Adipose tissue (tissue), 3 donors: ENCODE data around the gene RARG. TPM values are rescaled to one million over a fixed set of nuclear protein-coding genes. Genes with fewer than 3 reads are reported as not detected.

Experiments used
- H3K27ac ChIP-seq: one replicate; pipeline ENCODE4 v1.5.1; 2013; ENCODE audit warnings: low read depth, low read length
- WGBS, 3 donors: extraction: QIAGEN DNeasy Blood & Tissue Kit; methylation state at CpG; one replicate each; pipeline ENCODE4 v1.1.7; 2013; 5-methylcytosine and 5-hydroxymethylcytosine counted together
- polyA plus RNA-seq, 3 donors: library from polyadenylated mRNA; stranded (reverse); fragments of 200-250 nt; gene quantifications; one replicate each; pipeline ENCODE4 v1.2.3, GENCODE V29; 2013
- donor health status: healthy with polysubstance abuse.
- donor health status: Bipolar disorder and iron deficiency.
- donor health status: healthy.

Gene RARG
- polyA plus RNA-seq, 3 donors: 4.5 to 31.0 (median 9.4) TPM

- 7 to 10% (median 8%) methylated on average over 19 of the region's 19 CpGs for WGBS, 3 donors
- no peak overlapping the region for H3K27ac ChIP-seq
Observed at GRCh38 chr12:53252349-53252916, 20.4 kb upstream of the RARG start.

- 0 to 1% (median 1%) methylated on average over 35 to 51 of the region's 51 CpGs for WGBS, 3 donors
- H3K27ac ChIP-seq: peak overlapping the region; percentile 60
Observed at GRCh38 chr12:53251477-53252348, 19.7 kb upstream of the RARG start.

- H3K27ac ChIP-seq: no peak overlapping the region
- WGBS, 3 donors: 77 to 85% (median 80%) methylated on average over 3 of the region's 3 CpGs
Observed at GRCh38 chr12:53245286-53245685, 13.3 kb upstream of the RARG start.

- 50 to 81% (median 65%) methylated on average over 1 of the region's 1 CpG for WGBS, 3 donors
- H3K27ac ChIP-seq: no peak overlapping the region
Observed at GRCh38 chr12:53244337-53244736, 12.3 kb upstream of the RARG start.

GRCh38 chr12:53241623-53242412 lies 9.8 kb upstream of the RARG start:
- 63 to 81% (median 80%) methylated on average over 11 of the region's 11 CpGs for WGBS, 3 donors
- no peak overlapping the region for H3K27ac ChIP-seq

GRCh38 chr12:53239643-53240258 lies 7.7 kb upstream of the RARG start:
- WGBS, 3 donors: 91 to 93% (median 92%) methylated on average over 10 of the region's 10 CpGs
- H3K27ac ChIP-seq: no peak overlapping the region

- no peak overlapping the region for H3K27ac ChIP-seq
- WGBS, 3 donors: 60 to 88% (median 88%) methylated on average over 1 of the region's 1 CpG
Observed at GRCh38 chr12:53236443-53237111, 4.6 kb upstream of the RARG start.

GRCh38 chr12:53235742-53236442 lies 3.9 kb upstream of the RARG start:
- WGBS, 3 donors: 80 to 81% (median 81%) methylated on average over 9 of the region's 9 CpGs
- no peak overlapping the region for H3K27ac ChIP-seq

- 67 to 85% (median 72%) methylated on average over 3 of the region's 3 CpGs for WGBS, 3 donors
- no peak overlapping the region for H3K27ac ChIP-seq
Observed at GRCh38 chr12:53235164-53235563, 3.2 kb upstream of the RARG start.

- H3K27ac ChIP-seq: no peak overlapping the region
- 6 to 20% (median 7%) methylated on average over 12 of the region's 12 CpGs for WGBS, 3 donors
Observed at GRCh38 chr12:53234271-53234914, 2.4 kb upstream of the RARG start.

GRCh38 chr12:53233671-53234121 lies 1.7 kb upstream of the RARG start:
- WGBS, 3 donors: 45 to 67% (median 55%) methylated on average over 6 to 7 of the region's 7 CpGs
- H3K27ac ChIP-seq: no peak overlapping the region

GRCh38 chr12:53232646-53233461 lies 845 bp upstream of the RARG start:
- WGBS, 3 donors: 19 to 30% (median 25%) methylated on average over 11 of the region's 11 CpGs

GRCh38 chr12:53231671-53231920 lies 413 bp downstream of the RARG start:
- WGBS, 3 donors: 0 to 3% (median 1%) methylated on average over 8 to 9 of the region's 9 CpGs
- no peak overlapping the region for H3K27ac ChIP-seq

More at GRCh38 chr12:53232646-53233461, 845 bp upstream of the RARG start:
- no peak overlapping the region for H3K27ac ChIP-seq

- 70 to 83% (median 71%) methylated on average over 8 to 10 of the region's 10 CpGs for WGBS, 3 donors
- no peak overlapping the region for H3K27ac ChIP-seq
Observed at GRCh38 chr12:53230108-53230845, 1.7 kb downstream of the RARG start.

GRCh38 chr12:53229454-53229853 lies 2.6 kb downstream of the RARG start:
- no peak overlapping the region for H3K27ac ChIP-seq
- WGBS, 3 donors: 89 to 91% (median 90%) methylated on average over 2 of the region's 2 CpGs

GRCh38 chr12:53227836-53228235 lies 4.2 kb downstream of the RARG start:
- H3K27ac ChIP-seq: no peak overlapping the region
- WGBS, 3 donors: 70 to 95% (median 82%) methylated on average over 1 of the region's 1 CpG
